DMS114 treated with DMSO at 0.1 percent for 48 hours (cell line): ENCODE data around the gene WASF3.

ENCODE experiments used
- DNase-seq: peaks from one replicate; lab custom pipeline; 2025; ENCODE audit not compliant: unreplicated experiment; lab: John Stamatoyannopoulos, UW

Gene WASF3

DNA sequence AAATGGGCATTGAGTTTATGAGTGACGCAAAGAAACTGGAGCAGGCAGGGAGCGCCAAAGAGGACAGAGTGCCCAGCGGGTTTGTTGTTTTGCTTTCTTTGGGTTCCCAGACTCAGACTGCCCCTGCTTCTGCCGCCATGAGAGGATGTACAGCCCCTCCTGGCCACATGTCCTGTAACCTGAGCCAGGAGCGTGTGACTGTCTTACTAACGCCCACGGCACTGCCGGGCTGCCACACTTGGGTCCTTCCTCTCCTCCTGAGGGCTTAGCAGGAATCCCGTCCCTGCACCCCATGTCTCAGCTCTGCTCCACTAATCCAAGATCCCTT, 122.6 kb downstream of the WASF3 start:
- no peak for DNase-seq

DNA sequence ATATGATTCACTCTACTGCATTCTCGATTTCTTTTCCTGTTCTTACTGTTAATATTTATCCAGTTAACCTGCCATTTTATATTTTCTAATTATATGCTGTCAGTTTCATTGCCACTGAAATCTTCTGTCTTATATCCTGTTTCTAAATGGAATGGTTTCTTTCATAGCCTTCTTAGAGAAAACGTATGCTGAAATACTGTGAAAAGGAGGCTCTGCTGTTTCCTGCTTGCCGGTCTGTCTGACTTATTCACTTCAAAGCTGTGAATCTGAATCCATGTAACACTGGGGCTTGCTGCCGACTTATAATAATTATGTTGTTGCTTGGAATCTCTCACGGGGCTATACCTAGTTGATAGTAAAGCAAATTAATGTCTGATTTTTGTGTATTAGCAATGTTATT, 123.1 kb downstream of the WASF3 start:
- DNase-seq = no peak

DNA sequence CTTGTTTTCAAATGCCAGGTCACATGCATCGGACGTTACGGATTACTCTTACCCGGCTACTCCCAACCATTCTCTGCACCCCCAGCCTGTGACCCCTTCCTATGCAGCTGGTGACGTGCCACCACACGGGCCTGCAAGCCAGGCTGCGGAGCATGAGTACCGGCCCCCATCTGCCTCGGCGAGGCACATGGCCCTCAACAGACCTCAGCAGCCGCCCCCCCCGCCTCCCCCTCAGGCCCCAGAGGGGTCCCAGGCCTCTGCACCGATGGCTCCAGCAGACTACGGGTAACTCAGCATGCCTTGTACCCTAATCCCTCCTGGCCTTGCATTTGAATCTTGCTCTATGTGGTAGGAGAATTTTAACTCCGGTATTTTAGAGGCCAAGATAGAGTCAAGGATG, 123.6 kb downstream of the WASF3 start:
- no peak for DNase-seq

DNA sequence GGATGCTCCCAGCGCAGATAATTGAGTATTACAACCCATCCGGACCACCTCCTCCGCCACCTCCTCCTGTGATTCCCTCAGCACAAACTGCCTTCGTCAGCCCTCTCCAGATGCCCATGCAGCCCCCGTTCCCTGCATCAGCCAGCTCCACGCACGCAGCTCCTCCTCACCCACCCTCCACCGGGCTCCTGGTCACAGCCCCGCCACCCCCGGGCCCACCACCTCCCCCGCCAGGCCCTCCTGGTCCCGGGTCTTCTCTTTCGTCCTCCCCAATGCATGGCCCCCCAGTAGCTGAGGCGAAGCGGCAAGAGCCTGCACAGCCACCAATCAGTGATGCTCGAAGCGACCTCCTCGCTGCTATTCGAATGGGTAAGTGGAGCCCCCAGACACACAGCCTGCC, 125.1 kb downstream of the WASF3 start:
- DNase-seq = no peak

DNA sequence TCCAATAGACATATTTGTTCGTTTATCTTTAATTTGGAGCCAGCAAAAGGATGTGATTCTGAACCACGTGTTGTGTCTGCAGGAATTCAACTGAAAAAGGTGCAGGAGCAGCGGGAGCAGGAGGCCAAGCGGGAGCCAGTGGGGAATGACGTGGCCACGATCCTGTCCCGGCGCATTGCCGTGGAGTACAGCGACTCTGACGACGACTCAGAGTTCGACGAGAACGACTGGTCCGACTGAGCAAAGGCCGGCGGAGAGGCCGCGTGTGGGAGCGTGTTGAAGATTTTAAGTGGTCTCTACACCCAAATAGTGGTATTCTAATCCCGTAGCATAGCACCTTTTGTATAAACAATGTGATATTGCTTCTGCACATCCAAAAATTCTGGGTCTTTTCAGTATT, 128.1 kb downstream of the WASF3 start:
- DNase-seq = no peak

DNA sequence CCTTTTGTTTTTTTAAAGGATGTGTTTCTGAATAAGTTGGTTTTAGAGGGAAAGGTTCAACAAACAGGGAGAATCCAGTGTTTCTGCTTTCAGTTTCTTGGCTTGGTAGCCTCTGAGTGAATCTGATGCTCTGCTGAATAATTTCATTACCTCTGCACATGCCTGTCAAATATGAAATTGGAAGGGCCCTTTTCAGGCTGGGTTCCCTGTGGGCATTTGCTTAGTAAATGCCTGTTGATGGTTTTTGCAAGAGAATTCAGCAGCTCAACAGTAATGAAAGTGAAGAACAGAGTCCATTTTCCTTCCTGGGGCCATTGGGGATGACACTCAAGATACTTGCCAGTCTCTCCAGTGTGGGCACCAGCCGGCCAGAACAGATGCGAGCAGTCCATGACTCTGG, 128.8 kb downstream of the WASF3 start:
- no peak for DNase-seq

DNA sequence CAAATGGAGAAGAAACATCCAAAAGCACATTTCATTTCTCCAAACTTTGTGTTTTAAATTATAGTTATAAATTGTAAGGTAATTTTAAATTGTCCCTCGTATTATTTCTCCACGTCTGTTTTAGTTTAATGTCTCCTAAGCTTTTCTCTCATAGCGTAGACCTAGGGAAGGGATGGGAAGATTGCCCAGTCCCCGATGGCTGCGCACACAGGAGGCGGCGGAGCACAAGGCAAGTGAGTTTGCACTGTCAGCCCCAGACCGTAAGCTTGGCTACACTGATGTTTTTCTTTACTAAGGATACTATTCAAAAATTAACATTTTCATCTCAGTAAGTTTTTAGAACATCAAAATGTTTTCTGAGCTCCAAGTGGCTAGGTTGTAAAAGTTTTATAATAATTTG, 130.8 kb downstream of the WASF3 start:
- no peak for DNase-seq

DNA sequence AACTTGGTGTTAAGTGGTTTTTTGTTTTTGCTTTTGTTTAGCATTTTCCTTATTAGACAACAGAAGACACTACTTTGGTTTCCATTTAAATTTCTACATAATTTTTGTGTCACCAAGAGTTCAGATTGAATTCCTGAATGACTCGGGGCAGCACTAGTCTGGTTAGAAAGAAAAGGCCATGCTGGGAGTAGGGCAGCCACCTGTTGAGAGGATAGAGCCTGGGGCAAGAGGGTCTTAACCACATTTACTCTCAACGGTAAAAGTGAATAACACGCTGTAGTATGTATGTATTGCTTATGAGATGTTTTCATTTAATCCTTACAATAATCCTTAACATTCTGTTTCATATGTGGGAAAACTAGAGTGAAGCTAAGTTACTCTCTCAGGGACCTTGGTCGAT, 131.5 kb downstream of the WASF3 start:
- no peak for DNase-seq

DNA sequence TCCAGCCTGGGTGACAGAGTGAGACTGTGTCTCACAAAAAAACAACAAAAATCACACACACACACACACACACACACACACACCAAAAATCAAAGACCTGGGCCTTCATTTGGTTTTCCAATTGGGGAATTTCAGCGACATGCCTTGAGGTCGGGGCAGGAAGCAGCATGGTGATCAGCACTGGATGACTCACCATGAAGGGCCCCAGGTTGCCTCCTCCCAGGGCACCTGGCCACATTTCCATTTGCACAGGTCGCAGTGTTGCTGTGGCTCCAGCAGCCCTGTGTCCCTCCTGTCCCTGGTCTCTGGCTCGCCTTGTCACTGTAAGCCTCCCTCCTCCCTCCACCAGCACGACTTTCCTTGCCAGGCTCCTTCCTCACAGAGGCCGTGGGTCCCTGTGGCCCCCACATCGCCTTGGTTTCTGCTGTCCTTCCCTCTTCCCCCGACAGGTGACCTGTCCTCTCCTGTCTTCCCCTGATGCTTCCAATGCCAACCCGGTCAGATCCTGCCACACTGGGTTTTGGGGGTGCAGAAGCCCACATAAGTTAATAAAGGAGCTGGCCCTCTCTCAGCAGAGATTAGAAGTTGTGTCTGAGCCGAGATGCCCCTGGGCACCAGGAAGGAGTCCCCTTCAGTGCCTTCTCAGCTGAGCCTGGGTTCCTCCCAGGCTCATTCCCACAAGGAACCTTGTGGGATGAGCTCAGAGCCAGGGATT, 136.4 kb downstream of the WASF3 start:
- no peak for DNase-seq

DNA sequence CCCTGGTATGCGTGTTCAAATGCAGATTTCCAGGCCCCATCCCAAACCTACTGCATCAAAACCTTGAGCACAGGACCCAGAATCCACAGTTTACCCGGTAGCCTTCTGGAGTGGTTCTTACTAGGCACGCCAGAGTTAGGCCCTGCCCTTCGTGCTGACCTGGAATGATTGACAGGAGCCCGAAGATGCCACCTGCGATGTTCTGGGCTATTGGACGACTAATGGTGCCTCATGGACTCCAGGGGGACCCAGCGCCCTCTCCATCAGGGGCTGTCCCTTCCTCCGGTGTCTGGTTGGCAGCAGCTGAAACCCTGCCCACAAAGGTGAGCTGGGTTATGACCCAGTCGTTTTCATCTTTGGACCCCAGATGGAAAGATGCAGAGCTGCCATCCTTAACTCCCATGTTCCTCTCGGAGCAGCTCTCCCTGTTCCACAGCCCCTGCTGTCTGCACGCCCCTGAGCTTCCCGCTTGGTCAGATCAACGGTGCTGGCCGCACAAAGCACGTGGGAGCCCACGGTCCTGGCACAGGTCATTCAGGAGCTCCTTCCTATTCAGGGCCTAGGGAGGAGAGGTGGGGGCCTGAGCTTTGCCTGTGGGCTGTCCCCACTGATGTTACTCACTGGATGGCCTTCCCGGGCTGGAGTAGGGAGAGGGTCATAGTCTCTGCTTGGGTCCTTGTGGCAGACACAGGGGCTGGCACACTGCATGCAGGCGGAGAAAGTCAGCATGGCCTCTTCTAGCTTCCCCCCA, 137.3 kb downstream of the WASF3 start:
- DNase-seq = no peak

DNA sequence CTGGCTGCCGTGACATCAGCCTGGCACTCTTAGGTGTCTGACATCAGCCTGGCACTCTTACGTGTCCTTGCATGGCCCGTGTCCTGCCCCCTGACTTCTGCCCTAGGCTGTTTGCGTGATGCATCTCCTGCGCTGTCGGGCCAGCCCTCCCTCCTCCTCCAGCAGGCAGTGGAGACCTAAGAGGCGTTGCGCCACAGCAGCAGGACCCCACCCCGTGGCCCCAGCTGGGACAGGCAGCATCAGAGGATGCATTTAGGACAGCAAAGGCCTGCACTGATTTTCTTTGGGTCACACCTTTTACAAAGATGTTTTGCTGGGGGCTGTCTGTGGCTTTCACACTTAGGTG, 137.8 kb downstream of the WASF3 start:
- DNase-seq = no peak

DNA sequence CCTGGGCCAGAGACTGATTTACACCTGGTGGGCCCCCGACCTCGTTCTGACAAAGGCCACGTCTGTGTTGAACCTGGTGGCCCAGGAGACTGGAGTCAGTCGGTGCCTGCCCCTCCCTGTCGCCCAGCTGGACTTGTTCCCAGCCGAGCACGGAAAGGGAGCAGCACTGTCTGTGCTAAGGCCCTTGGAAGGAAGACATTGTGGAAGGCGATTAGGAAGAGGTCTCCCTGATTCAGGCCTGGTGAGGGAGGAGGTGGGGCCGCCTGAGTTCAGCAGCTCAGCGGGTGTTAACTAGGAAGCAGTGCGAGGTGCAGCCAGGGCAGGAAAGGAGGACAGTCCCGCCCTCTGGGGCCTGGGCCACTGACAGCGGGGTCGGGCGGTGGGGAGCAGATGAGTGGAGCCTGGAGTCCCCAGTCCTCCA, 138.4 kb downstream of the WASF3 start:
- DNase-seq = no peak

DNA sequence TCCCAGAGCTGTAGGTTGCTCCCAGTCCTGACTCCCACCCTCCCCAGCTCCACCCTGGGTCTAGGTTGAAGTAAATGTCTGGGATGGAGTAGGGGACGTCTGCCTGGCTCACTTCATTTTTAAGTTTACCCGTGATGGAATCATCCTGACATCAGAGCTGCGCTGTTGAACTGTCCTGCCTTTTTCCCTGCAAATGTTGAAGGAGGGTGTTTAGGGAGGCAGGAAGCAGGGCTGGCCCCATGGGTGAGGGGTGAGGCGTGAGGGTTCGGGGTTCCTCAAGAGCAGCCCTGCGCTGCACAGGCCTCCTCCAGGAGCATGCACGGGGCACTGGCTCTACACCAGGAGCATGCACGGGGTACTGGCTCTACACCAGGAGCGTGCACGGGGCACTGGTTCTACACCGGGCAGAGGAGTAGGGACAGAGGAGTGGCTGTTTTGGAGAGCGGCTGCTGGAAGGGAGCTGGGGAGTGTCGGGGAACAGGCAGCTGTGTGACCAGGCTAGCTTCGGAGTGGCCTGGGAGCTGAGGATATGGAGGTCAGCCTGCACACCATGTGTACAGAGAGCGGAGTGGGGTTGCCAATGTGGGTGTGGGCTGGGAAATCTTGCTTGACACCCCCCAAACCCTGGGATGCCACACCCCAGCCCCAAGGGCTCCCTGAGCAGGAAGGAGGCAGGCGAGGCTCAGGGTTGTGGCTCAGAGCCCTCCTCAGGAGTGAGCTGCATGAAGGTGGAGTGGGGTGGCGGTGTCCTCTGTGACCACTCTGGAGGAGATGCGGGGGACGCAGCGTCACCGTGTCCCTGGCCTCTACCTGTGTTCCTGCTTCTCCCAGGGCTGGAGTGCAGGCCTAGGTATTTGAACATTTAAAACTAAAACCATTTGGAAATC, 139.8 kb downstream of the WASF3 start:
- no peak for DNase-seq

DNA sequence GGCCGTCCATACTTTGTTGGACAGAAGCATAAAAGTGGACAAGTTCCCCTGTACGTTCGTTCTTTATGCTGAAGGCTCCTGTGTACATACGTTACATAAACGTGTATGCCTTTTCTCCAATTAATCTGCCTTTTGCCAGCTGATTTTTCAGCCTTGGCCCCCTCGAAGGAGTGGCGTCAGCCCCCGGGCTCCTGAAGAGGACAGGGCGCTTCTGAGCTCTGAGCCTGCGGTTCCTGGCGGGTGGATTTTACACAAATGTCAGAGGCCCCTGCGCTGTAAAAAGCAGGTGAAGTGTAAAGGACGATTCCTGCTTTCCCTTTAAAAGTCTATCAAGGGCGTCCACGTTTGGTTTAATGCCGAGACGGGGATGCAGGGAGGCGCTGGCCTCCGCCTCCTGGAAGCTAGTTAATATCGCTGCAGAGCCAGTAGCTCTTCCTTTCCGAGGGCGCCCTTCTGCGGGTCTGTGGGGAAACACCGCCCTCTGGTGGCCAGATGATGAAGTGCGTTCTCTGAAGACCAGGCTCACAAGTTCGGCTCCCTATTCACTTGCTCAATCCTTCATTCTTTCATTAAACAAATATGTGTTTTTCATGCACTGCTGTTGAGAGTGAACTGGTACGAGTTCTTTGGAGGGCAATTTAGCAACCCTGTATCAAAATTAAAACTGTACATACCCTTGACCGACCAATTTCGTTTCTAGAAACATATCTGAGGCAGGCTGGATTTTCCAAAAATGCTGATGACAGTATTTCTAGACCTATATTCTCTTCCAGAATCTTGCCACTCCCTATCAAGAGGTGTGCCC, 141.1 kb downstream of the WASF3 start:
- peak; percentile 42 for DNase-seq

DNA sequence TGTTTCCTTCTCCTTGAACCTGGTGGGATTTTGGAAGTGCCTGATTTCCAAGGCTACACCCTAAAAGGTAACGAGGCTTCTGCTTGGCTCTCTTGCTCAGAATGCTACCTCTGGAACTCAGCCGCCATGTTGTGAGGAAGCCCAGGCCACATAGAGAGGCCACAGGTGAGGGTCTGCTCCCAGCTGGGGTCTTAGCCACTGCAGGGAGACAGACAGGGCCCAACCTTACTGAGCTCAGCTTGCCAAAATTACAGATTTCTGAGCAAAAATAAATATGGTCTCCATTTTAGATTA, 141.7 kb downstream of the WASF3 start:
- DNase-seq = no peak

DNA sequence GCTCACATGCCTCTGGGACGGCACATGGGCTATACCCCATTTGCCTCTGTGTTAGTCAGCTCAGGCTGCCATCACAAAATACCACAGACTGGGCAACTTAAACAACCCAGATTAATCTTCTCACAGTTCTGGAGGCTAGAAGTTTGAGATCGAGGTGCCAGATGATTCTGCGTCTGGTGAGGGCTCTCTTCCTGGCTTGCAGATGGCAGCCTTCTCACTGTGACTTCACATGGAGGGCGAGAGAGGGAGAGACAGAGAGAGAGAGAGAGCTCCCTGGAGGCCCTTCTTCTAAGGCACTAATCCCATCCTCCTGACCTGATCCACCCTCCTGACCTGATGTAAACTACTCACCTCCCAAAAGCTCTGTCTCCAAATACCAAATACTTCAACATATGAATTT, 148.1 kb downstream of the WASF3 start:
- no peak for DNase-seq

DNA sequence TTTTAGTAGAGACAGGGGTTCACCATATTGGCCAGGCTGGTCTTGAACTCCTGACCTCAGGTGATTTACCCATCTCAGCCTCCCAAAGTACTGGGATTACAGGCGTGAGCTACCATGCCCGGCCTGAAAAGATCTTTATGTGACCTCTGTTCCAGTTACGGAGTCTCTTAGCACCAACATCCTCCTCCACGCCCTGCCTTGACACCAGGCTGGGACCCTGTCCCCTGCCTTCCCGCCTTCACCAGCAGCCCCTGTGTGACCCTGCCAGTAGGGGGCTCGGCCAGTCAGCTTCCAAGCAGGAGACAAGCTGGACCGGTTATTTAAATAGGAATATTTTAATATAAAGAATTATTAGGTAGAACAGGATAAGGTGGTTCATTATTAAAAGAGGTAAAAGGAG, 148.9 kb downstream of the WASF3 start:
- no peak for DNase-seq

DNA sequence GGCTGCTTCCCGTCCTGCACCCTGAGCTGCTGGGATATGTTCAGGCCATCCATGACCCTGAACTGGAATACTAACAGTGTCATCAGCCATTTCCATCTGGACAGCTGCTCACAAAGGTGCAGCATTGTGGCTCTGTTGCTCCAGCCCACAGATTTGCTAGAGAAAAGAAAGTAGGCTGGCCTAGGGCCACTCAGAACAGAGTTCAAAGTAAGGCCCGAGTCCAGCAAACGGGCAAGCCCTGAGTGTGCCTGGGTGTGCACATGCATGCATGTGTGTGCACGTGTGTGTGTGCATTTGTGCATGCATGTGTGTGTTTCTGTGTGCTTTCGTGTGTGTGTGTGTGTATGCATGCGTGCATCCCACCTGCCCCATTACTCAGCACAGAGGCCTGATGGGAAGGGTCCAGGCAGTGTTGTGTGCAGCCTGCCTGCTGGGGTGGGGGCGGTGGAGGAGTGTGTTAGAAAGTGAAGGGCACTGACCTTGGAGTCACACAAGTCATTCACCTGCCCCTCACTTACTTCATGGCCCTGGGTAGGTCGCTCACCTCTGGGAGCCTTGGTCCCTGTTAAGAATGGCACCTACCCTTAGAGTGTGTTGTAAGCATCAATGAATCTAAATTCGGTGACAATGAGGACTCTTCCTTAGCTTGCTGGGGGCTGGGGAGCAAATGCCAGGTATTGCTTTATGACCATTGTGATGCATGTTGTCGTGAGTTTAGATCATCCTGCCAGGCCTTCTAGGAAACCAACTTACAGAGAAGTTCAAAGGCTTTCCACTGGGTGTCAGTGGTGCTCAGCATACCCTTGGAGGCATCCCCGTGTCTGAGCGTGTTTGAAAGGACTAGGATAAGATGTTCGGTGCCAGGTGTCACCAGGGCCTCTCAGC, 149.9 kb downstream of the WASF3 start:
- DNase-seq = peak; percentile 10

DNA sequence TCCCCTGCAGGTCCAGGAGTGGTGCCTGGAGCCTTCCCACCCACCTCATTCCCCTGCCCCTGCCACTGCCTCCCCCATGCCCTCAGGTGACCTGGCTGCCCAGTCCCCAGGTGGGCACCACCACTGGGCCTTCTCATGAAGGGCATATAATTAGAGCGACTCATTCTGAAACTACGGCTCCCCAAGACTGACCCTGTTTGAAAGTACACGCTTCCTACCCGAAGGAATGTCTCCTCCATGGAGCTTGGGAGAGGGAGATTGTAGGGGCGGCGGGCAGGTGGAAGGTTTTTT, 150.5 kb downstream of the WASF3 start:
- DNase-seq = no peak

DNA sequence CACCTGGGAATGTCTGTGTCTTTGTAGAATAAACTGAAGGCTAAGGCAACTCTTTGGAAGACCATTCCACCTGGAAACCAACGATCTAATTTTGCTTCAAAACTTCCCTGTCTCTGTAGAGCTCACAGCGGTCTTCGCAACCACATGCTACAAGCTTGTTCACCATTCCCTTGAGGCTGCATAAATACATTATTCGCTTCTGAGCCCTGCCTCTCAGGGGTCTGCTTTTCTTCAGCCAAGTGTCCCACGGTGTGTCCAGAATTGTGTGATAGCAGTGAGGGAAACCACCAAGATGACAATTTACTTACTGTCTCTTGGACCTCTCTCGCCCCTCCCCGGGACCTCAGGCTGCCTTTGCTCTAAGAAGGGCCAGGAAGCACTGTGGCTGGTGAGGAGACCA, 152.0 kb downstream of the WASF3 start:
- DNase-seq = no peak

DNA sequence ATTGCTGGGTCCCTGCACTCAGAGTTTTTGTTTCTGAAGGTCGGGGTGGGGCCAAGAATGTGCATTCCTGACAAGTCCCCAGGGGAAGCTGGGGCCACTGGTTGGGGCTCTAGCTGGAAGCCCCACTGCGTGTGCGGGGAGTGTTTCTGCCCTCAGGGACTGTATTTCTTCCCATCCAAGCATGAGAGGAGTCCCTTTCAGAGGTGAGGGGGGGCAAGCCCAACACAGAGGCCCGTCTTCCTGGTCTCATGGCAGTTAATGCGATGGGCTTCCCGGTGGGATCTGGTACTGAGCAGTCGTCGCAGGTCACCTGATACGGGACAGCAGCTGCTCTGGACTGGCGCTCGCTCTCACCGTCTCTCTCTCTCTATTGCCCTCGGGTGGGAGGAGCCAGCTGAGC, 152.7 kb downstream of the WASF3 start:
- DNase-seq = no peak
